HepG2 (cell line): ENCODE results near the gene ELN. TPM values are rescaled to one million over a fixed set of nuclear protein-coding genes. Genes with fewer than 3 reads are reported as not detected.

Experiments used
- ATAC-seq: fragments of 200-7000 bp; cut with Tn5 transposase; 3 replicates; pipeline ENCODE4 v1.9.1; 2020; ENCODE audit warnings: mild to moderate bottlenecking, moderate library complexity
- BruUV-seq: library from RNA; stranded (reverse); fragments of 400-500 nt; replicated peaks from 2 replicates; lab custom pipeline; 2021; lab: Mats Ljungman, UMichigan
- CTCF ChIA-PET: fragments of 300-600 bp; formaldehyde crosslinking; extraction: SDS; loops from one replicate; lab custom pipeline; 2021; ENCODE audit warnings: low total read pairs, inconsistent platforms, low intra/inter-chr PET ratio; lab: Yijun Ruan, JAX
- POLR2A ChIA-PET: fragments of 350-600 bp; sonication (Branson Sonifier 250); formaldehyde crosslinking; loops from one replicate; lab custom pipeline; 2020; ENCODE audit warnings: antibody characterized with exemption, inconsistent platforms; lab: Yijun Ruan, JAX
- DNase-seq: peaks from one replicate; pipeline ENCODE4 v3.0.0-alpha.2; 2015; ENCODE audit warnings: low spot score
- FAIRE-seq: peaks from 3 replicates; lab custom pipeline; 2011; peaks lifted over from hg19 to GRCh38; lab: Jason Lieb, UNC
- H2AFZ ChIP-seq: one replicate; pipeline ENCODE4 v1.6.1; 2011; ENCODE audit warnings: low read length, inconsistent platforms
- H3K27ac ChIP-seq: fragments of 300-600 bp; 3 replicates; pipeline ENCODE4 v1.8.0; 2011; ENCODE audit warnings: mixed run types, mild to moderate bottlenecking, mixed read lengths, low read length, inconsistent platforms; ENCODE audit not compliant: insufficient read depth; ENCODE audit errors: extremely low read length
- H3K27me3 ChIP-seq, 2 experiments: fragments of 200-600 bp in 1 of 2; 2 replicates in 1 of 2; 3 replicates in 1 of 2; pipeline versions ENCODE4 v1.6.0 to v1.8.0; 2011; ENCODE audit warnings: low read length in 2 of 2, mild to moderate bottlenecking in 2 of 2, moderate library complexity in 2 of 2, inconsistent platforms in 1 of 2; ENCODE audit not compliant: insufficient read depth in 2 of 2, control insufficient read depth in 1 of 2
- H3K36me3 ChIP-seq, 2 experiments: fragments of 200-600 bp in 1 of 2; replicated peaks in 1 of 2; 2 replicates in 1 of 2; 3 replicates in 1 of 2; pipeline versions ENCODE4 v1.5.1 to v1.8.0; 2011; ENCODE audit warnings: low read length in 2 of 2, inconsistent platforms in 1 of 2; ENCODE audit not compliant: insufficient read depth in 2 of 2, control insufficient read depth in 1 of 2
- H3K4me1 ChIP-seq: 2 replicates; pipeline ENCODE4 v1.5.1; 2012; ENCODE audit warnings: low read length, inconsistent platforms; ENCODE audit not compliant: insufficient read depth
- H3K4me2 ChIP-seq: 2 replicates; pipeline ENCODE4 v1.6.0; 2011; ENCODE audit warnings: low read depth, low read length, inconsistent platforms
- H3K4me3 ChIP-seq, 3 experiments: fragments of 200-600 bp in 1 of 3; sonication (generic), shearing (Covaris generic) in 1 of 3; replicated peaks in 1 of 3; 2 replicates each; pipeline ENCODE4 v1.5.1; 2011 to 2016; ENCODE audit warnings: low read length in 3 of 3, inconsistent platforms in 2 of 3, low read depth in 2 of 3, mild to moderate bottlenecking in 2 of 3, control low read depth in 1 of 3, mixed read lengths in 1 of 3; ENCODE audit not compliant: insufficient read depth in 1 of 3
- H3K79me2 ChIP-seq: one replicate; pipeline ENCODE4 v1.6.1; 2011; ENCODE audit warnings: low read length, inconsistent platforms; ENCODE audit not compliant: insufficient read depth
- H3K9ac ChIP-seq: 2 replicates; pipeline ENCODE4 v1.6.0; 2011; ENCODE audit warnings: mild to moderate bottlenecking, low read depth, low read length, inconsistent platforms; ENCODE audit not compliant: insufficient read depth
- H3K9me3 ChIP-seq: 2 replicates; pipeline ENCODE4 v1.5.1; 2012; ENCODE audit warnings: mild to moderate bottlenecking, low read length
- H4K20me1 ChIP-seq: 2 replicates; pipeline ENCODE4 v1.6.0; 2011; ENCODE audit warnings: inconsistent platforms, mild to moderate bottlenecking, low read length, moderate library complexity; ENCODE audit not compliant: insufficient read depth
- CC2D1A ChIP-seq: sonication (generic); formaldehyde crosslinking; IDR thresholded peaks from 2 replicates; pipeline ENCODE4 v1.8.1; 2023; ENCODE audit warnings: mild to moderate bottlenecking, missing genetic modification reagents
- CTCF ChIP-seq: sonication (generic); formaldehyde crosslinking; IDR thresholded peaks from 2 replicates; pipeline ENCODE4 v1.5.0; 2020; ENCODE audit warnings: mild to moderate bottlenecking, missing genetic modification reagents, moderate library complexity
- ELF1 ChIP-seq: sonication (generic); formaldehyde crosslinking; IDR thresholded peaks from 2 replicates; pipeline ENCODE4 v1.4.0; 2020; ENCODE audit warnings: missing genetic modification reagents
- ETV5 ChIP-seq: IDR thresholded peaks from 2 replicates; pipeline ENCODE4 v1.6.1; 2018; ENCODE audit warnings: missing biosample characterization, missing genetic modification reagents, inconsistent platforms, borderline replicate concordance
- FOXO1 ChIP-seq: sonication (generic); formaldehyde crosslinking; IDR thresholded peaks from 2 replicates; pipeline ENCODE4 v1.4.0; 2020; ENCODE audit warnings: missing genetic modification reagents
- GATAD2A ChIP-seq: IDR thresholded peaks from 2 replicates; pipeline ENCODE4 v1.6.1; 2016
- HIVEP1 ChIP-seq: sonication (generic); formaldehyde crosslinking; IDR thresholded peaks from 2 replicates; pipeline ENCODE4 v1.4.0; 2020; ENCODE audit warnings: mild to moderate bottlenecking, missing genetic modification reagents
- HMG20A ChIP-seq: IDR thresholded peaks from 2 replicates; pipeline ENCODE4 v1.6.1; 2016; ENCODE audit warnings: borderline replicate concordance
- HOXD1 ChIP-seq: sonication (generic); formaldehyde crosslinking; IDR thresholded peaks from 2 replicates; pipeline ENCODE4 v1.5.0; 2020; ENCODE audit warnings: missing genetic modification reagents
- KDM2A ChIP-seq: sonication (generic); formaldehyde crosslinking; IDR thresholded peaks from 2 replicates; pipeline ENCODE4 v1.4.0; 2020; ENCODE audit warnings: low read depth, missing genetic modification reagents, borderline replicate concordance
- NFIB ChIP-seq: sonication (generic); formaldehyde crosslinking; IDR thresholded peaks from 2 replicates; pipeline ENCODE4 v1.9.0; 2021; ENCODE audit warnings: missing genetic modification reagents, mild to moderate bottlenecking, borderline replicate concordance
- RAD21 ChIP-seq: fragments of 450-650 bp; formaldehyde crosslinking; IDR thresholded peaks from 2 replicates; pipeline ENCODE4 v1.5.0; 2020; ENCODE audit warnings: mild to moderate bottlenecking
- SMC3 ChIP-seq: IDR thresholded peaks from 2 replicates; pipeline ENCODE4 v1.6.1; 2011; ENCODE audit warnings: low read length, improper control_type of control experiment
- SOX13 ChIP-seq, 3 experiments: fragments of 450-650 bp in 1 of 3; sonication (generic) in 1 of 3; formaldehyde crosslinking in 1 of 3; IDR thresholded peaks in 2 of 3; conservative IDR thresholded peaks in 1 of 3; 2 replicates each; pipeline versions ENCODE4 v1.5.0 to v1.6.1; 2016 to 2020; ENCODE audit warnings: antibody characterized with exemption in 1 of 3, mild to moderate bottlenecking in 1 of 3, missing compliant biosample characterization in 1 of 3, missing genetic modification reagents in 1 of 3, moderate library complexity in 1 of 3
- STAG1 ChIP-seq: sonication (generic); formaldehyde crosslinking; IDR thresholded peaks from 2 replicates; pipeline ENCODE4 v1.4.0; 2020; ENCODE audit warnings: missing genetic modification reagents
- TEAD3 ChIP-seq: optimal IDR thresholded peaks from 2 replicates; pipeline ENCODE3; 2016; ENCODE audit warnings: borderline replicate concordance
- ZNF296 ChIP-seq: sonication (generic); formaldehyde crosslinking; conservative IDR thresholded peaks from 2 replicates; pipeline ENCODE4 v1.5.0; 2020; ENCODE audit warnings: mild to moderate bottlenecking, missing genetic modification reagents
- ZNF572 ChIP-seq: sonication (generic); formaldehyde crosslinking; IDR thresholded peaks from 2 replicates; pipeline ENCODE4 v1.5.1; 2020; ENCODE audit warnings: mild to moderate bottlenecking, missing genetic modification reagents
- ZNF614 ChIP-seq: IDR thresholded peaks from 2 replicates; pipeline ENCODE4 v1.6.1; 2018; ENCODE audit warnings: missing biosample characterization, missing genetic modification reagents, inconsistent platforms, borderline replicate concordance
- ZNF639 ChIP-seq: conservative IDR thresholded peaks from 2 replicates; pipeline ENCODE4 v1.6.1; 2018; ENCODE audit warnings: missing genetic modification reagents
- ZNF674 ChIP-seq: sonication (generic); formaldehyde crosslinking; IDR thresholded peaks from 2 replicates; pipeline ENCODE4 v1.5.0; 2020; ENCODE audit warnings: low read depth, mild to moderate bottlenecking, missing genetic modification reagents
- ZNF768 ChIP-seq: sonication (generic); formaldehyde crosslinking; IDR thresholded peaks from 2 replicates; pipeline ENCODE4 v1.4.0; 2020; ENCODE audit warnings: missing genetic modification reagents
- WGBS: methylation state at CpG from one replicate; pipeline ENCODE4 v1.1.6; 2017; ENCODE audit warnings: low lambda C conversion rate; 5-methylcytosine and 5-hydroxymethylcytosine counted together
- in situ Hi-C: cut with HindIII; loops from 2 replicates; pipeline ENCODE4 v1.10.0; 2017; ENCODE audit warnings: low pct_unique_long_range_greater_than_20kb; ENCODE audit not compliant: extremely low pct_ligation_motif_present
- intact Hi-C: fragments of 100-400 bp; cut with micrococcal nuclease; formaldehyde crosslinking; loops from one replicate; pipeline ENCODE4 v1.10.0; 2022; ENCODE audit not compliant: unreplicated experiment
- polyA plus RNA-seq, 8 experiments: library from polyadenylated mRNA; depleted of rRNA in 3 of 8; stranded (reverse) in 7 of 8; unstranded in 1 of 8; fragments of >200 nt; fragmentation: Illumina TruSeq in 4 of 8; extraction: Trizol in 4 of 8; gene quantifications; 2 replicates each; pipeline versions ENCODE4 v1.2.1 to v1.2.3, GENCODE V29; 2011 to 2016; ENCODE audit warnings: low read depth in 4 of 8, missing spikeins in 1 of 8, mixed read lengths in 1 of 8; ENCODE audit not compliant: insufficient read depth in 1 of 8
- total RNA-seq, 5 experiments: library from RNA; depleted of rRNA; stranded (reverse); fragments of >200 nt; fragmentation: Illumina TruSeq; extraction: Trizol; gene quantifications; 2 replicates each; pipeline ENCODE4 v1.2.3, GENCODE V29; 2016; ENCODE audit warnings: low read depth in 1 of 5

The ELN gene
- total and polyA plus RNA-seq, 2 of the 13 experiments (the other 11 are each of a cell fraction or from before 2014, with no cell fraction given): 0.15 to 0.37 TPM

DNA sequence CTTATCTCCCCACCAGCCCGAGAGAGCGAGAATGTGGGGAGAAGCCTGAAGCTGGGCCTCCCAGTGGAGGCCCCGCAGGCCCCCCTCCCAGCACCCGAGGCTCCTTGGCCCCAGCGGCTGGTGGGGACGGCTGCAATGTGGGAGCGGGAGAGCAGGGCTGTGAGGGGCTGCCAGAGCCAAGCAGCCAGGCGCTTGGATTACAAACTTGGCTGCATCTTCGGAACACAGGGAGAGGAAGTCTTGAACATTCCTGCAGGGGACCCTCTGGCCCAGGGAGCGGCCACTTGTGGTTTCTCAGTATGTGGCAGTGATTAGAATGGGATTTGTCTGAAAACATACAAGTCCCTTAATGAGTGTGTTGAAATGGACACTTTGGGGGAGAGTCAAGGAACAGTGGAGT lies 23.2 kb downstream of the ELN start (continued):
- TF ChIP-seq ETV5 (CRISPR knock-in tag) (no peak), ZNF639 (no peak)
- TF ChIP-seq, all 625 proteins: peak for 0

GRCh38 chr7:74051629-74052410 lies 23.8 kb downstream of the ELN start:
- CTCF ChIA-PET: interaction anchor here (1.1 kb wide), 1 partner anchor 151 kb away, joined by 4 read pairs; no protein-coding TSS in a partner anchor
- H3K4me1 ChIP-seq: peaks cover 14% of the 10 kb centered on the region; the same call in 1 of the 2 replicates
- no peaks in the 10 kb centered on the region for H4K20me1 ChIP-seq
- no peak overlapping the region for H3K9ac ChIP-seq
- no peak overlapping the region for H2AFZ ChIP-seq
- intact Hi-C loops (no loop called here), in situ Hi-C loops (no loop called here)
- no peak overlapping the region for H3K4me3 ChIP-seq
- no TSS peak for BruUV-seq
- no peaks in the 10 kb centered on the region for H3K9me3 ChIP-seq
- no peak overlapping the region for H3K27ac ChIP-seq
- FAIRE-seq: peak; percentile 58
- H3K36me3 ChIP-seq: no peaks in the 10 kb centered on the region
- WGBS: 28% methylated on average over 4 of the region's 16 CpGs
- H3K27me3 ChIP-seq: peaks cover 2 to 4% of the 10 kb centered on the region in 2 experiments; a peak in 2 of 5 replicates
- peak; percentile 91 for ATAC-seq
- POLR2A ChIA-PET: no interaction called here
- peak; percentile 56 for DNase-seq
- H3K79me2 ChIP-seq: no peaks in the 10 kb centered on the region
- H3K4me2 ChIP-seq: no peak overlapping the region
- TF ChIP-seq FOXO1: peak; percentile 30; the same call in 1 of the 2 replicates
- peak; percentile 84 for TF ChIP-seq CTCF (CRISPR knock-in tag)
- TF ChIP-seq SOX13 (IDR thresholded peaks at IDR 0.05): no peak
- TF ChIP-seq SOX13 (CRISPR knock-in tag; conservative IDR thresholded peaks at IDR 0.05 in 1 of 2, IDR thresholded peaks at IDR 0.05 in 1 of 2): no peak
- TF ChIP-seq ZNF572 (CRISPR knock-in tag): no peak
- TF ChIP-seq KDM2A (CRISPR knock-in tag): 0 out of 2 replicates have a peak, but pooled peaks have one; percentile 49
- TF ChIP-seq HIVEP1 (CRISPR knock-in tag): no peak
- no peak for TF ChIP-seq ELF1 (CRISPR knock-in tag)
- TF ChIP-seq ZNF768 (CRISPR knock-in tag): peak; percentile 35; the same call in 1 of the 2 replicates
- no peak for TF ChIP-seq ZNF296 (CRISPR knock-in tag)
- no peak for TF ChIP-seq CC2D1A
- TF ChIP-seq NFIB: no peak
- TF ChIP-seq STAG1 (CRISPR knock-in tag): peak; percentile 86
- TF ChIP-seq TEAD3 (CRISPR knock-in tag): peak; percentile 37
- TF ChIP-seq HOXD1: no peak
- no peak for TF ChIP-seq ZNF674 (CRISPR knock-in tag)
- no peak for TF ChIP-seq HMG20A (CRISPR knock-in tag)
- TF ChIP-seq RAD21: peak; percentile 73
- peak; percentile 4; the same call in 1 of the 2 replicates for TF ChIP-seq ZNF614
- TF ChIP-seq SMC3: peak; percentile 47
- TF ChIP-seq GATAD2A: 0 out of 2 replicates have a peak, but pooled peaks have one; percentile 11
